Sigmoid colon (tissue), 4 donors: Measurements from ENCODE around the gene MPV17.

ENCODE experiments used
- CTCF ChIP-seq, 4 experiments: fragments of 450-650 bp in 3 of 4; fragments of 200-600 bp in 1 of 4; IDR thresholded peaks; one replicate each; pipeline ENCODE4 v1.5.1; 2016 to 2019; ENCODE audit warnings: antibody characterized with exemption in 4 of 4, mild to moderate bottlenecking in 3 of 4, moderate library complexity in 2 of 4
- EP300 ChIP-seq, 4 donors: sonication (generic); formaldehyde crosslinking; IDR thresholded peaks; one replicate each; pipeline ENCODE4 v1.6.1; 2017; ENCODE audit warnings: antibody characterized with exemption in 4 of 4
- POLR2A ChIP-seq, 2 donors: fragments of 450-650 bp; IDR thresholded peaks; one replicate each; pipeline ENCODE4 v1.6.1; 2016; ENCODE audit warnings: antibody characterized with exemption in 2 of 2, mild to moderate bottlenecking in 2 of 2, moderate library complexity in 2 of 2
- POLR2AphosphoS5 ChIP-seq, 4 donors: sonication (generic); formaldehyde crosslinking; IDR thresholded peaks; one replicate each; pipeline ENCODE4 v1.6.1; 2017; ENCODE audit warnings: antibody characterized with exemption in 4 of 4

GRCh38 chr2:27314709-27315108 lies 8.2 kb downstream of the MPV17 start:
- TF ChIP-seq POLR2A (IDR thresholded peaks at IDR 0.05) (no peak), CTCF (IDR thresholded peaks at IDR 0.05) (no peak), EP300 (IDR thresholded peaks at IDR 0.05) (no peak), POLR2AphosphoS5 (IDR thresholded peaks at IDR 0.05) (no peak)
